HG02763 (cell line): ENCODE results near the gene ZCWPW1.

Experiments used
- ATAC-seq: cut with Tn5 transposase; IDR thresholded peaks from one replicate; pipeline ENCODE4 v1.9.1; 2021; ENCODE audit warnings: mild to moderate bottlenecking, moderate library complexity; ENCODE audit not compliant: unreplicated experiment

Gene ZCWPW1

GRCh38 chr7:100432621-100433275 lies 4.2 kb upstream of the ZCWPW1 start:
- ATAC-seq: no peak

- no peak for ATAC-seq
Observed at GRCh38 chr7:100432053-100432452, 3.5 kb upstream of the ZCWPW1 start.

DNA sequence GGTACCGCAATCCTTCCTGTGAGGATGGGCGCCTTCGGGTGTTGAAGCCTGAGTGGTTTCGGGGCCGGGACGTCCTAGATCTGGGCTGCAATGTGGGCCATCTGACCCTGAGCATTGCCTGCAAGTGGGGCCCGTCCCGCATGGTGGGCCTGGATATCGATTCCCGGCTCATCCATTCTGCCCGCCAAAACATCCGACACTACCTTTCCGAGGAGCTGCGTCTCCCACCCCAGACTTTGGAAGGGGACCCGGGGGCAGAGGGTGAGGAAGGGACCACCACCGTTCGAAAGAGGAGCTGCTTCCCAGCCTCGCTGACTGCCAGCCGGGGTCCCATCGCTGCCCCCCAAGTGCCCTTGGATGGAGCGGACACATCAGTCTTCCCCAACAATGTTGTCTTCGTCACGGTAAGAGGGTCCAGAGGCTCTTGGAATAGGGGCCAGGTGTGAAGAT lies 2.8 kb upstream of the ZCWPW1 start:
- no peak for ATAC-seq

GRCh38 chr7:100430493-100431285 lies 2.2 kb upstream of the ZCWPW1 start:
- no peak for ATAC-seq

- ATAC-seq: peak; percentile 39
Observed at GRCh38 chr7:100429637-100430492, 1.4 kb upstream of the ZCWPW1 start, which contains the start of gene MEPCE. Gene MEPCE (plus strand): TSS chr7:100429831. CDS start chr7:100430019, 188 bp downstream.

DNA sequence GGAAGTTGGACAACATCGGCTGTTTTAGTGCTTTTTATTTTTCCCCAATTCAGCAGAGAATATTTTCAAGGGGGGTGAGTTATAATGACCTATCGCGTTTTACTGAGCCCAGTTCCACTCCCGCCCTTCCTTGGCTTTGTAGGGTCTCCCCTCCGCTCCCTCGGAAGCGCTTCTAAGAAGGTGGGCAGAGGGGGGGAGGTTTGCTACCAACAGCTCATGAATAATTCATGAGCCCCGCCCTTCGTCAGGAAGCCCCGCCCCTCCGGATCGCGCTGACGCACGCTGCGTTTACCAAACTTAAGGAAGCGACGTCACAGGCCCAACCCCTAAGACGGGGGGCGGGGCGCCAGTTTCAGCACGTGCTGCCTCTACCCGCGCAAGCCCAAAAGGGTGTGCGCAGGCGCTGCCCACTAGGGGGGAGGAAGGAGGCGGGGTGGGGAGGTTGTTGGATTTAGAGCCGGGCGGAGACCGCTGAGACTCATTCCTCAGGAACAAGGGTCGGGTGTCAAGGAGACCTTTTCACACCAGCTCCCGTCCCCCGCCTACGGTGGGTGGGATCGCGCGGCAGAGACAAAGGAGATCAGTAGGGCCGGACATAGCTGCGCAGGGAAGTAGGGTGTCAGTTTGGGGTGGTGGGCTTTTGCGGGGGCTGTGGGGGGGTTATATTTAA lies 599 bp upstream of the ZCWPW1 start:
- ATAC-seq: peak; percentile 49

GRCh38 chr7:100427762-100428198 lies 723 bp downstream of the ZCWPW1 start:
- ATAC-seq: no peak

- ATAC-seq: no peak
Observed at GRCh38 chr7:100426516-100426915, 2.0 kb downstream of the ZCWPW1 start.

- no peak for ATAC-seq
Observed at GRCh38 chr7:100425347-100425746, 3.2 kb downstream of the ZCWPW1 start.

DNA sequence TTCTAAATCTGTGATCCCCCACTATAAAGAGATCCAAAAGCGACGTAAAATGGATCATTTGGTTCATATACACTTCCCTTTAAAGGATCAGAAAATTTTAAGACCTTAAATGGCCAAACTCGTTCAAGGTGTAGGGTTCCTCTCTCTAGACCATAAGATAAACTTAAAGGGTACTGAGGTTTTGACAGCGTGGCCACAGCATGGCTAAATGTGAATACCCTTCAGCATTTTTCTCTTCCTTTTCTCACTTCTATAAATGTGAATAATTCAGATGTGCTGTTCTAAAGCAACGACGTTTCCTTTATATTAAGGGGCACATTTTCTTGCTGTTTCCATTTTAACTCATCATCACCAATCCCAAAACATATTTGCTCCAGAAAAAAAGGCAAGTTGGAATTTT lies 5.2 kb downstream of the ZCWPW1 start:
- no peak for ATAC-seq

DNA sequence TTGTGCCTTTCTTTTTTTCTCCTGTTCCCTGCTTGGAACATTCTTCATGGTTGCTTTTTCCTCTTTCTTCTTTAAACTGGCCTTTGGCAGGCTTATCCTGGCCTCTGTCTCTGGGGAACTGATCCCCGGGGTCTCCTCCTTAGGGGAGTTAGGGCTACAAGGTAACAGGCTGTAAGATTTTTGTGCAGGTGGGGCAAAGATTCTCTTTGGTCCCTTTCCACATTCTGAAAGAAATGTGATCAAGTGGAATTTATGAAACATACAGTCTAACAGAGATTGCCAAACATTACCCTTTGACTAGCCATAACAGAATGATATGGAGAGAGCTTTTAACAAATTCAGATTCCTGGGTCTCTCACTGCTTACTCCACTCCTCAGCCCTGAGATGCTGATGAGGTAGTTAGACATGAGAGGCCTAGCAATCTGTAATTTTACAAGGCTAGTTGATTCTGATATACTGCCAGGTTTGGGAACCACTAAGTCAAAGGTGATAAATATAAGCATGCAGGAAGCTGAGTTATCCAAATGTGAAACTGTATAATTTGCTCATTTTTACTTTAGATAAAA lies 8.8 kb downstream of the ZCWPW1 start:
- no peak for ATAC-seq

DNA sequence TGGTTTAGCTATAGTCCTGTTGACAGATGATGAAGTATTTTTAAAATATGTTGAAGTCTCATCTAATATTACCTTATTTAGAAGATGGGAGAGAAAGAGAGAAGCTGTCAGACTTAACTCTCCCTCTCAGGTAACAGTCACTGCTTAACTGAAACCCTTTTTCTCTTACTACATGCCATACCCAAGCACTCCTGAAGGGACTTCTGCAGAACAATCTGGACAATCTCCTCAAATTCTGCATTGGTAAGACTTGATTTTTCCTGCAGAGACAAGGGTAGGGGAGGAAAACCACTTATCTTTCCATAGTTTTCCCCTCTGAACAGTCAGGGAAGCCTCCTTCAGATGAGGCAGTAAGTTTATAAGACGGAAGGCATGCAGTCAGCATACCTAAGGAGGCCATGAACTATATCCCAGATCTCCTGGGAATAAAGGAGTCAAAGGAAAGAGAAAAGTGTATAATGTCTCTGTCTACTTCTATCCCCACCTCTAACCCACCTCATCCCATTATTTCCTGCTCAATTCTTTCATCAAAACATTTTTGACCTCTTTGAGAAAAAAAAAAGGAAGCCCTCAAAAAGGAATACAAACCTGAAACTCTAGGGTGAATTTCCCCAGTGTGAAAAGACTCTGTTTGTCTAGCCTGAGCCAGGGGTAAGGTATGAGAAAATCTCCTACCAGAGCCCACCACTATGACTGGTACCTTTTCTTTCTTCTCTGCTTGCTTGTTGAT lies 9.4 kb downstream of the ZCWPW1 start:
- ATAC-seq: no peak

- no peak for ATAC-seq
Observed at GRCh38 chr7:100415448-100415847, 13.1 kb downstream of the ZCWPW1 start.

GRCh38 chr7:100413889-100414288 lies 14.6 kb downstream of the ZCWPW1 start:
- no peak for ATAC-seq

- ATAC-seq: no peak
Observed at GRCh38 chr7:100413346-100413745, 15.2 kb downstream of the ZCWPW1 start.

DNA sequence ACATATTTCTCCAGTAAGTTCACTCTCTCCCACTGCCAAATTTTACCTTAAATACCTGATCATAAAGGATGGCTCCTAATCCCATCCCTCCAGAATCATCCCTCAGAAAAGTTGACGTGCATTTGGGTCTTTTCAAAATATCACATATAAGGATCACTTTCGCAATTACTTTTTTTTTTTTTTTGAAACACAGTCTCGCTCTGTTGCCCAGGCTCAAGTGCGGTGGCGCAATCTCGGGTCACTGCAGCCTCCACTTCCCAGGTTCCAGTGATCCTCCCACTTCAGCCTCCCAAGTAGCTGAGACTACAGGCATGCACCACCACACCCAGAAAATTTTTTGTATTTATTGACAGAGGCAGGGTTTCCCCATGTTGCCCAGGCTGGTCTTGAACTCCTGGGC lies 17.4 kb downstream of the ZCWPW1 start:
- no peak for ATAC-seq

- ATAC-seq: no peak
Observed at GRCh38 chr7:100407285-100408180, 21.0 kb downstream of the ZCWPW1 start.

DNA sequence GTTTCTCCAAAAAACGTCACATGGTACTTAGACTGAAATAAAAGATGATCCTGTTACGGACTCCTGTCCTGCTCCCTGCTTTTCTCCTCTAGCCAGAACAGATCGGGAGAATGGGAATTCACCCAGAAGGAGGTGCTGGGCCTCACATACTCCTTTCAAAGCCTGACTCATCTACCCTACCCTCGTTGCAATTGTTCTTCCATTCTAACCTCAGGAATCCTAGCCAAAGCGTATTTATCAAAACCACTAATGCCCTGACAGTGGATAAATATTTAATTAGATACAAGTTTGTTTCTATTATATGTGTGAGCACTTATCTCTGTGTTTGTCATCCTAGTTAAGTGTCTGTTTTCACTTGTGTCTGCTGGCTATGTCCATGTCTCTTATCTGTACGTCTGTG lies 21.7 kb downstream of the ZCWPW1 start:
- no peak for ATAC-seq

GRCh38 chr7:100402241-100402640 lies 26.3 kb downstream of the ZCWPW1 start:
- ATAC-seq: no peak
